GM21367 (cell line): ENCODE measurements around the gene GPR89B.
"Not testable (repeated sequence)": the region's sequence is repeated elsewhere in the genome, so short reads cannot be mapped to it uniquely, and the experiment has no call there.

ENCODE experiments used
- ATAC-seq: cut with Tn5 transposase; IDR thresholded peaks from one replicate; pipeline ENCODE4 v1.9.1; 2021; ENCODE audit not compliant: unreplicated experiment

GPR89B gene

GRCh38 chr1:148027004-148027403 is 98.8 kb downstream of the GPR89B start:
- not testable (repeated sequence) for ATAC-seq

- not testable (repeated sequence) for ATAC-seq
Measured at GRCh38 chr1:148032247-148032646, 104.0 kb downstream of the GPR89B start.

- not testable (repeated sequence) for ATAC-seq
Measured at GRCh38 chr1:148032690-148033089, 104.5 kb downstream of the GPR89B start.

GRCh38 chr1:148033147-148033546 is 104.9 kb downstream of the GPR89B start:
- ATAC-seq: not testable (repeated sequence)

- peak; percentile 13 for ATAC-seq
Measured at GRCh38 chr1:148037850-148038461, 109.7 kb downstream of the GPR89B start.

- ATAC-seq: peak; percentile 75
Measured at GRCh38 chr1:148038462-148039333, 110.5 kb downstream of the GPR89B start.
